Fibroblast of skin of right biceps (primary cell): ENCODE measurements around the gene PPA2.
A peak's percentile ranks its signal among the peaks of the same experiment; 100 is the strongest.
"Not testable (repeated sequence)": the region's sequence is repeated elsewhere in the genome, so short reads cannot be mapped to it uniquely, and the experiment has no call there.

Experiments used
- DNase-seq: peaks from one replicate; pipeline ENCODE4 v3.0.0-alpha.2; 2013

Gene PPA2

DNA sequence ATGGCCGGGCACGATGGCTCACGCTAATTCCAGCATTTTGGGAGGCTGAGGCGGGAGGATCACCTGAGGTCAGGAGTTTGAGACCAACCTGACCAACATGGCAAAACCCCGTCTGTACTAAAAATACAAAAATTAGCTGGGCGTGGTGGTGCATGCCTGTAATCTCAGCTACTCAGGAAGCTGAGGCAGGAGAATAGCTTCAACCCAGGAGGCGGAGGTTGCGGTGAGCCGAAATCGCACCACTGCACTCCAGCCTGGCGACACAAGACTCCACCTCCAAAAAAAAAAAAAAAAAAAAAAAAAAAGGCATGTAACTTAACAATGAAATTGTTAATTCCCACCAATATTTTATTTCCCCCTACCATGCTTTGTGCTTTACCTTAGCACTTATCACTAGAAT lies 15.3 kb downstream of the PPA2 start:
- DNase-seq, result not testable (repeated sequence)

- no peak for DNase-seq
These were observed 15.9 kb downstream of the PPA2 start for GRCh38 chr4:105458001-105458400.

DNA sequence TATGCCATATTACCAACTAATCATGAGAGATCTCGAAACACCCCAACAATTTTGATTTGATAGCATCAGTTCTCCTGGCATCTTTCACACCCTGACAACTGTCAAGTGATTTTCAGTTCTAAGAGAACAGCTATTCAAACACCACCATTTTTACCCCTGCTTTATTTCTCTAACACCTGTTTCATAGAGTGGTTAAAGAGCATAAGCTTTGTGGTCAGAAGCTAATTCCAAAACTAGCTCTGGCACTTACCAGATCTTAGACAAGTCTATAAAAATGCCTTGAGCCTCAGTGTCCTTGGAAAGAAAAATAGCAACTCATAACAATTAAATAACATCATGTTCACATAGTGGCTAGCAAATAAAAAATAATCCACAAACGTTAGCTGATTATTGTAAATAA lies 17.9 kb downstream of the PPA2 start:
- no peak for DNase-seq

- no peak for DNase-seq
These were observed 18.7 kb downstream of the PPA2 start for GRCh38 chr4:105455182-105455581.

DNA sequence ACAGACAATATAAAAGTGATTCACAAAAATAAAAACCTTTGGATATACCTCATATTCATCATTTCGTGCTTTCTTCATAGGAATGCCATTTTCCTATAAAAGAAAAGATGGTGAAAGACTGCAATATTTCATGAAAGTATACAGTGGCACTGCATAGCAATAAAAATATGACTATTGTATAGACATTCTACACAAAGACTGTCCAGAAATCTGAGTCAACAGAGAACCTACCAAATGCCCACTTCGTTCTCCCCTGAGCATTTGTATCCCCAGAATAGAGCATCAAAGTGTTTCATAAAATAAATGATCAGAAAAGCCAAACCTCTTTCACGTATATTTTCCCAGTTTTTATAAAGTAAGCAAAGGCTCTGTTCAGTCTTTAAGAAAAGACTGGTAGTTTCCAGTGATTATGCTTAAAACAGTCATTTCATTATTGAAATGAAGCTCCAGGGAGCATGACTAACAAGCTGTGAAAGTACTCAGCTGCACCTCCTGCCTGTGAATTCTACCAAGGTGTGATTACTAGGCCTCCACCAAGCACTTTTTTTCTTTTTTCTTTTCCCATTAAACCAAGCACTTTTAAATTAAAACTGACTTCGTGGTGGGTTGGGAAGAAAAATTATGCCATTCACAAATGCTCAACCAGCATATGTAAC lies 20.2 kb downstream of the PPA2 start:
- no peak for DNase-seq

GRCh38 chr4:105451346-105451745 lies 22.5 kb downstream of the PPA2 start:
- no peak for DNase-seq

- DNase-seq, result no peak
These were observed 33.0 kb downstream of the PPA2 start for GRCh38 chr4:105440890-105441289.

DNA sequence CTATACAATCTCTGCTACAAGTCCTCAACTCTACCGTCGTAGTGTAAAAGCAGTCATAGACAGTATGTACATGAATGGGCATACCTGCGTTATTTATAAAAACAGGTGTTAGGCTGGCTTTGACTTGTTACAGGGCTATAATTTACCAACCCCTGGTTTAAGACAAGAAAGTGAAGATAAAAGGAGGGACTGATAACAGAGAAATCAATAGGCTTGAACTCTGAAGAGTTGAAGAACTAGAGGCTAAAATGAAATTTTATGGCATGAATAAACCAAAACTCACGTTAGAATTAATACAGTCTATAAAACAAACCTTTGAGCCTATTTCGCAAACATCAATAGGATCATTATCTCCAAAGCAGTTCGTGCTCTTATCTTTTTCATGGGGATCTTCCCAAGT lies 36.2 kb downstream of the PPA2 start:
- DNase-seq, result no peak

GRCh38 chr4:105436414-105436813 lies 37.4 kb downstream of the PPA2 start:
- DNase-seq, result no peak

- no peak for DNase-seq
These were observed 38.9 kb downstream of the PPA2 start for GRCh38 chr4:105434940-105435339.

DNA sequence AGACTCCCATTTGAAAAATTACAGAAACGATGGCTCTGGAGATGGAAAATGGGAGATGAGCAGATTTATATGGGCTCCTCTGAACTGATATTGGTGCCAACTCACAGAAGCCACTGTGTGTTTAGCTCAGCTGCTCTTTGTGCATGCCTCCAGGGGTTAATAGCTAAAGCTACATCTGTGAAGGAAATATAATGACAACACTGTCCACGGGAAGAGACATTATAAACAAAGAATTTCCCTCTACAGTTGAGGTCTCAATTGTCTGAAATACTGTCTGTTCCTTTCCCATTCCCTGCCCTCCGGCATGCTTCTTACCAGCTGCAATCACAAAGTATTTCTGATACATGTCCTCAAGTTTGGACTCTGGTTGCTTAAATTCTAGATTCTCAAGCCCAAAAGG lies 40.4 kb downstream of the PPA2 start:
- DNase-seq, result no peak

DNA sequence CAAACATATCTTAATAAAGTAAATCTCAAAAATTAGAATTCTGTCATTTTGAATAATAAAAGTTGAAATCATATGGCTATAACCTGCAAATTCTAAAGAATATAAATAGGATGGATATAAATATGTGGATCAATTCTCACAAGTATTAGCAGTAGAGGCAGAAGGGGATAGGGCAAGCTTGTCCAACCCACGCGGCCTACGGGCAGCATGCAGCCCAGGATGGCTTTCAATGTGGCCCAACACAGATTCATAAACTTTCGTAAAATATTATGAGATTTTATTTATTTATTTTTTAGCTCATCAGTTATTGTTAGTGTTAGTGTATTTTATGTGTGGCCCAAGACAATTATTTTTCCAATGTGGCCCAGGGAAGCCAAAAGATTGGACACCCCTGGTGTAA lies 41.4 kb downstream of the PPA2 start:
- no peak for DNase-seq

DNA sequence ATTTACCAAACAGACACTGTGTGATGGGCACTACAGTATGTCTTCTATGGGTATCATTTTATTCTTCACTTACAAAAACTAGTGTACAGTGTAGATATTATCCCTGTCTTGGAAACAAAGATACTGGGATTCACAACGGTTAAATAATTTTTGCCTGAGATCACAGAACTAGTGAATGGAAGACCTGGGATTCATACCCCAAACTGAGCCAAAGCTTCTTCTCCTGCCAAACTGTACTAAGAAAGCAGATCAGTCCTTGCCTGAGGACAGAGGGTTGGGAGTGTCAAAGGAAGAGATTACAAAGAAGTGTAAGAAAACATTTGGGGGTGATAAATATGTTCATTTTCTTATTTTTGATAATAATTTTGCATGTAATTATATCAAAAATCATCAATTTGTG lies 43.1 kb downstream of the PPA2 start:
- DNase-seq, result no peak

- no peak for DNase-seq
These were observed 47.5 kb downstream of the PPA2 start for GRCh38 chr4:105426187-105426897.

DNA sequence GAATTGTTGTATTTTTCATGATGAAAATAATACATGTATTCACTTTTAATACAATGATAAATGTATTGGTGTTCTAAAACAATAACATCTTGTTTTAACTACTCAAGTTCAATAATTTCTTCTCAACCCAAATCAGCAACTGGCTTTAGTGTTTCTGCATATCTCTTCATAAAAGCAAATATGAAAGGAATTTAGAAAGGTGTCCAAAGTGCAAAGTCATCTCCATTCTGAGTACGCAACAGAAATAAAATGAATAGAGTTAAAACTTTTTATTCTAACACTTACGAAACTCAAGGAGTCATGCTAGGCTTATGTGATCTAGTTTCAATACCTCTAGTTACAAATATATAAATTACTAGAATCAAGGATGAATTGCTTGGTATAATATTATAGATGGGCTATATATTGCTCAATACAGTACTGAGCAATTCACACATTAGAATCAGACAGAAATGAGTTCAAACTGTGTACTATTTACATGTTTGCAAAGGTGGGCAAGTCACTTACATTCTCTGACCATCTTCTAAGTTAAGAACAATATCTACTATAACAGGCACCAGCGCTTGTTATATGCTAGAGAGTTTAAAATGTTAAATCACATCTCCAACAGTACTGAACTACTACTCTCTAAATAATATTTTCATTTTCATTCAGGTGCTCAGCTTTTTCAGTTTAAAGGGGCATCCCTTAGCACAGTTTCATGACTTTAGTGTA lies 51.5 kb downstream of the PPA2 start:
- DNase-seq, result no peak

- DNase-seq, result no peak
These were observed 56.2 kb downstream of the PPA2 start for GRCh38 chr4:105417624-105418023.

GRCh38 chr4:105415281-105415744 lies 58.5 kb downstream of the PPA2 start:
- no peak for DNase-seq

- no peak for DNase-seq
These were observed 59.5 kb downstream of the PPA2 start for GRCh38 chr4:105414316-105414715.

GRCh38 chr4:105409135-105409534 lies 64.7 kb downstream of the PPA2 start:
- not testable (repeated sequence) for DNase-seq

DNA sequence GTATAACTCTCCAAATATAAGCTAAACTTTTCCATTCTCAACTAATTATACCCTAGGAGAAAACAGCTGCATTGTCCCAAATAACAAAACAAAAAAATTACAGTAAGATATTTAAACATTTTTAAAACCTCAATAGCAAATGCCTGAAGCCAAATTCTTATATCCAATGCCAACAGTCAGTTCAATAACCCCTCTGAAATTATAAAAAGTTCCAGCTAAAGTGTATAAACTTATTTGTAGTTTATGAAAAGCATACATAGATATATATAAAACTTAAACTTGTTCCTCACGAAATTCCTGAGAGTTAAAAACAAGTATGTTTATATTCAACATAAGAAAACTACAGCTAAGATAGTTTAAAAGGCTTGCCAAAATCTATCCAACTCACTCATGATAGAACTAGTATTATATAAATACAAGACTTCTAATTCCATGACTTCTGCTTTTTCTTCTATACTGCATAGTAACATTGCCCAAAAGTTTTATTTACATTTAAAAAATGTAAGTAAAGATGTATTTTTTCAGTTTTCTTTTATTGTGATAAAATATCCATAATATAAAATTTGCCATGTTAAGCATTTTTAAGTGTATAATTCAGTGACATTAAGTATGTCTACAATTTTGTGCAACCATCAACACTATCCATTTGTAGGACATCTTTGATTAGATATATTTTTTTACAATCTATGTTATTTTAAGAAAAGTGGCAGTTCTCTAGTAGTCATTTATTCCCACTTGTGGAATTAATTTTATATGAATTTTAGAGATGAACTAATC lies 72.8 kb downstream of the PPA2 start:
- DNase-seq, result no peak

- peak; percentile 78 for DNase-seq
These were observed 74.2 kb downstream of the PPA2 start for GRCh38 chr4:105399532-105400161.

DNA sequence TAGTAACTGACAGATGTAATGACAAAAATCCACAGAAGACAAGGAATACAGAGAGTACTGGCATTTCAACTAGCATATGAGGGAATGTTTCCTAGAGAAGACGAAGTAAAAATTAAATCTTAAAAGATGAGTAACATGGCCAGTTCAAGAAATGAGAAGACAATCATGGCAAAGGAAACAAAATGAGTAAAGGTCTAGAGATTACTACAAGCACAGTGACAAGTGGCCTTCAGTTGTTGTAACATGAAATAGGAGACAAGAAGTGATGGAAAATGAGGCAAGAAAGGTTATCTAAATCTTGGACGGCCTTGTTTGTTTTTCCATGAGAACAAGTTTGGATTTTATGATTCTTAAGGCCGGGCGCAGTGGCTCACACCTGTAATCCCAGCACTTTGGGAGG lies 81.0 kb downstream of the PPA2 start:
- no peak for DNase-seq

GRCh38 chr4:105389167-105389566 lies 84.7 kb downstream of the PPA2 start:
- DNase-seq, result peak; percentile 8
